Effector memory CD4-positive, alpha-beta T cell (primary cell): Measurements from ENCODE around the gene CCNT2.
A peak's percentile ranks its signal among the peaks of the same experiment; 100 is the strongest.

Experiments used
- DNase-seq, 3 donors: peaks; one replicate each; pipeline ENCODE4 v3.0.0-alpha.2; 2020
- H3K27ac ChIP-seq: 2 replicates; pipeline ENCODE4 v1.7.0; 2013; ENCODE audit warnings: mild to moderate bottlenecking, low read length, moderate library complexity; ENCODE audit not compliant: insufficient read depth, poor library complexity, severe bottlenecking
- H3K27me3 ChIP-seq: replicated peaks from 2 replicates; pipeline ENCODE4 v1.7.0; 2013; ENCODE audit warnings: mild to moderate bottlenecking, low read length; ENCODE audit not compliant: insufficient read depth, control insufficient read depth, poor library complexity, severe bottlenecking
- H3K36me3 ChIP-seq: 2 replicates; pipeline ENCODE4 v1.7.0; 2013; ENCODE audit warnings: mild to moderate bottlenecking, low read length, moderate library complexity; ENCODE audit not compliant: control insufficient read depth, insufficient read depth
- H3K4me1 ChIP-seq: 2 replicates; pipeline ENCODE4 v1.7.0; 2013; ENCODE audit warnings: low read length, mild to moderate bottlenecking; ENCODE audit not compliant: control insufficient read depth, insufficient read depth, poor library complexity, severe bottlenecking
- H3K4me3 ChIP-seq: 2 replicates; pipeline ENCODE4 v1.7.0; 2013; ENCODE audit warnings: low read length, low read depth, mild to moderate bottlenecking; ENCODE audit not compliant: insufficient read depth, poor library complexity, severe bottlenecking
- H3K9me3 ChIP-seq: 2 replicates; pipeline ENCODE4 v1.7.0; 2013; ENCODE audit warnings: mild to moderate bottlenecking, low read length, moderate library complexity; ENCODE audit not compliant: control insufficient read depth

Gene CCNT2

DNA sequence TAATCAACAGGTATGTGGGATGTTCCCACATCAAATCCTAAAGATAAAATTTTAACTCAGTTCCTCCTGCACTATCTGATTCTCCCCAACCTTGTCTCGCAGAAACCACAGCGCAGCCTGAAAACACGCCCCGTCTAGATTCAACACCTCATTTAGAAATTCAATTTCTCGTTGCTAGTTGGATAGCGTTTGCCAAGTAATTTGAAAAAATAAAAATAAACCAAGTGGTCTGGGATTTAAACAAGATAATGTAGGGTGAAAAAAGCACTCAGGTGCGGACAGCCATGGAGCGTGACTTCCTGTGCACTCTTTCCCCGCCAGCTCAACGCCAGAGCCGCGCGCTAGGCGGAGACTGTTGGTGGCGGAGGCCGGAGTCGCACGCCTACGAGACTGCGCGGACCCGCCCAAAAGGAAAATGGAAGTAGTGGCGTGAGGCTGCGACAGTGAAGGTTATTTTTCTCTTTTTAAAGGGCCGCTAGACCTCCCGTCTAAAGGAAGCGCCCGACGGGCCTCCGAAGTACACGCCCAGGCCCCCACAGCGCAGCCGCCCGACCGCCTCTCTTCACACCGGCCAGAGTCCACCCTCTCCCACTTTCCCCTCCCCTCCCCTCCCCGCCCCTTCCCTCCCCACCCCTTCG lies 615 bp upstream of the CCNT2 start:
- no peaks in the 10 kb centered on the region for H3K36me3 ChIP-seq
- H3K4me3 ChIP-seq: peak overlapping the region; percentile 58
- H3K27ac ChIP-seq: peak overlapping the region; percentile 96
- no peaks in the 10 kb centered on the region for H3K9me3 ChIP-seq
- peak in 2 of 3 donors; percentile 82 to 83 for DNase-seq
- H3K4me1 ChIP-seq: peaks cover 5% of the 10 kb centered on the region
- H3K27me3 ChIP-seq: no peaks in the 10 kb centered on the region

DNA sequence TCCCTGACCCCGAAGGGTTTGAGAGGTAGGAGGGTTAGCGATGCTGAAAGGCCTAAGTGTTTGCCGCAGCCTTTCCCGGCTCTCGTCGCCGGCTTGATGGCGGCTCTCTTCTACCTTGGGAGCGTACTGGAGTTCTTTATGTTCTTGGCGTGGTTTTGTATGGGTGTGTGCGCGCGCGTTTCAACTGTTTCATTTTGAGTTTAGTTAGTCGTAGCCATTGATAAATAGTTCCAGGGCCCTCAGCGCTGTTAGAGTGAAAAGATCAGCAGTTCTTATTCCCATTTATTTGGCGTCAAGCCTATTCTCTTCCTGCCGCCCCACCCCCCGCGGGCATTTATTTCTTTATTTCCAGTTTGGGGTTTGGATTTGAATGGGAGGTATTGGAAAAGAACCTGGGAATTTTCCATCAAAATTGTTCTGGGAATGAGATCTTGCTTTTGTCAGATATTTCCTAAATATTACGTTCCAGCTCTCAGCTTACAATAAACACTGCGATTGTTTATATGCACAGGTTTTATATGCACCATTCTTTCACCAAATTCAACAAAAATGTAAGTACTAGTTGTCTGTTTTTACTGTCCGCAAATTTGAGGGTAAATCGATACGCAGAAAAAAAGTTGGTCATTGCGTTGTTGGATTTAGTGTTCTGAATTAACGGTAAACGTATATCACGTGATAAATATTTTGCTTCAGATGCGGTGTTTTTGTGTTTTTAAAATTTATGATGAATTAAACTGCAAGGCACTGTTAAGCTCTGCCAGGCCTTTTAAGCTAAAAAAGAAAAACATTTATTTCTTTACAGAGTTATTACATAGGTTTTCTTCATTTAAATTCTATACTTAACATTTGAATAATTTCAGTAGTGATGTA lies 954 bp downstream of the CCNT2 start:
- Histone ChIP-seq H3K4me1 (peaks cover 16% of the 10 kb centered on the region), H3K4me3 (peak overlapping the region; percentile 100), H3K27me3 (no peaks in the 10 kb centered on the region), H3K9me3 (no peaks in the 10 kb centered on the region), H3K36me3 (no peaks in the 10 kb centered on the region), H3K27ac (peak overlapping the region; percentile 96)
- DNase-seq: peak; percentile 8 to 12 (median 12)

DNA sequence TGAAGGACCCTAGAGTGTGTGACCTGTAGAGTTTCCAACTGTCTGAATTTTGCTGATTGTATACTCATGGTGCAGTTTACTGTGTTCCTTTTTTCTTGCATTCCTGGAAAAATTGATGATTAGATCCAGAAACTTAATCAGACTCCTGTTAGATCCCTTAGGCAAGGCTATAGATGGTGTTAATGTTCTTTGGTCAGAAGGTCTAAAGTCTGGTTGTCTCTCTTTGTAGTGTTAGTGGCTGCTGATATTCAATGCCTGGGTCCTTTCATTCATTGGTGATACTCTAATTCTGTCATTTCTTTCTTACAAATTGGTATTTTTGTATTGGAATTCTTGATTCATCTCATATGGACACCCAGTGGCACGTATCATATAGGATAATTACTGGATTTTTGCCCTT lies 6.3 kb downstream of the CCNT2 start:
- H3K4me1 ChIP-seq: peaks cover 32% of the 10 kb centered on the region
- no peak overlapping the region for H3K4me3 ChIP-seq

DNA sequence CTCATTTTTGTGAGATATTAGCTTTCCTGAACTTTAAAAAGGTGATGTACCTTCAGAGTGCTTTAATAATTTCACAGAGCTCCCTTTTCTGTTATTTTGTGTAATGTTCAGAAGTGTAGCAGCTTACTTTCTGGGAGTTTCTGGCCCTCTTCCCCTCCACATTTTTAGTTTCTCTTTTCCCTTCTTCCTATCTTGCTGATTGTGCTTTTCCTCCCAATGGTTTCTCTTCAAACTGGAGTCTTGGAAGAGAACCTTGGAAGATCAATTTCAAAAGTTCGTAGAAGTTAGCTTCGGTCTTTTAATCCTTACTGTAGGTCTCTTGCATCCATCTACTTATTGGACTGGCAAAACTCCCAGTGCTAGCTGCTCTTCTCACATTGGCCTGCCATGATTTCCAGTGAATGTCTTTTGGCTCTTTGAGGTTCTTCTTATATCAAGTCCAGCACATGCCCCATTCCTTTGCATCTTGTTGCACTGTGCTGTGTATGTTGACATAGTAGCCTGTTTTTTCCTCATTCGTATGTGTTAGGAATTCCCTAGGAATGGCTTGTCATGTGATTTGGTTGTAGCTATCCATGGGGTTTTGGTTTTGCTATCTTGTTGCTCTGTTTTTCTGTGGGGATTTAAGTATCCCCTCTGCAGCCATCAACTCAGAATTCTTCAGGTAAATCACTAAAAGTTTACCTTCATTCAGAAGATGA lies 7.8 kb downstream of the CCNT2 start:
- DNase-seq: no peak
- H3K36me3 ChIP-seq: no peaks in the 10 kb centered on the region
- no peaks in the 10 kb centered on the region for H3K9me3 ChIP-seq
- H3K27me3 ChIP-seq: no peaks in the 10 kb centered on the region
- peaks cover 32% of the 10 kb centered on the region for H3K4me1 ChIP-seq
- H3K27ac ChIP-seq: no peak overlapping the region
- no peak overlapping the region for H3K4me3 ChIP-seq

More for the DNA sequence above, 6.3 kb downstream of the CCNT2 start:
- Histone ChIP-seq H3K27ac (no peak overlapping the region), H3K27me3 (no peaks in the 10 kb centered on the region), H3K9me3 (no peaks in the 10 kb centered on the region), H3K36me3 (no peaks in the 10 kb centered on the region)
- no peak for DNase-seq

DNA sequence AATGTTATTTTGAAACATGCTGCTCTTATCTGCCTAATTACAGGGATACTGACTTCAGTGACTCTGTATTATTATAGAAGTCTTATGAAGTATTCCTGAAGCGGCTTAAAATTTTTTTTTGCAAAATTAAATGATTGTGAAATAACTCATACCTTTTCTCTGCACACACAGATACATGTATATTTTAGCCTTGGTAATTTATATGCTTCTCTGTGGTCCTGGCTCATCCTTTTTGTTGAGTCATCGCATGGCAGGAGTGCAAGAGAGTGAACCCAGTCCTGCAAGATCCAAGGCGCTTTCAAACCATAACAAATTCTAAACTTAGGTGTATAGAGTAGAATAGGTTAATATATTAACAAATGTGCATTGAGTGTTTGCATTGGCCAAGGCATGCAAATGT lies 8.6 kb downstream of the CCNT2 start:
- no peak overlapping the region for H3K27ac ChIP-seq
- no peak for DNase-seq

DNA sequence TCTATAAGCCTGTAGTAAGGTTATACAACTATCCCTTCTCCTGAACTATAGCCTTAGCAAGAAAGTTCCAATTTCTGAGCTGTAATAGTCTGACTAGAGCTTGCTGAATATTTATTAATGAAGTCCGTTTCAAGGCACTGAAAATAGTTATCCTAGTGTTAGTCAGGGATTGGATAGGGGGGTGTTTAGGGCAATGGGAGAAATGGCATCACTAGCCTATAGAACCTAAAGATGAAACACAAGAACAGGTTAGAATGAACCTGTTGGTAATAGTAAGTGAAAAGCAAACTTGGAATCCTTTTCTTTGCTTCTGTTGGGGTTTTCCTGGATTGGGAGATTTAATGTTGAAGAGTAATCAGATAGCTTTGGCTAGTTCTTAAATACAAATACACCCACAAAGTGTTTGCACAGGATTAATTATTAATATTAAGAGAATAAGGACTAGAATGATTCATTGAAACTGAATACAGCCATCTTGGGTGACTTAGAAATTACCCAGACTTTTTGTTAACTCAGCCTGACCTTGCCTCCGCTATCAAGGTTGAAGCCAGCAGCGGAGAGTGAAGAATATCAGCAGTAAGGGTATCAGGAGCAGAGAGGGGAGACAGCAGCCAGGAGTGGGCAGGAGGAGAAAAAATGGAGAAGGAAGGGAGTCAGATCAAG lies 14.4 kb downstream of the CCNT2 start:
- Histone ChIP-seq H3K27me3 (no peaks in the 10 kb centered on the region), H3K4me1 (peaks cover 15% of the 10 kb centered on the region)
- no peak for DNase-seq

More for the DNA sequence above, 8.6 kb downstream of the CCNT2 start:
- no peaks in the 10 kb centered on the region for H3K9me3 ChIP-seq
- no peak overlapping the region for H3K4me3 ChIP-seq
- no peaks in the 10 kb centered on the region for H3K27me3 ChIP-seq
- H3K4me1 ChIP-seq: peaks cover 33% of the 10 kb centered on the region
- H3K36me3 ChIP-seq: no peaks in the 10 kb centered on the region

DNA sequence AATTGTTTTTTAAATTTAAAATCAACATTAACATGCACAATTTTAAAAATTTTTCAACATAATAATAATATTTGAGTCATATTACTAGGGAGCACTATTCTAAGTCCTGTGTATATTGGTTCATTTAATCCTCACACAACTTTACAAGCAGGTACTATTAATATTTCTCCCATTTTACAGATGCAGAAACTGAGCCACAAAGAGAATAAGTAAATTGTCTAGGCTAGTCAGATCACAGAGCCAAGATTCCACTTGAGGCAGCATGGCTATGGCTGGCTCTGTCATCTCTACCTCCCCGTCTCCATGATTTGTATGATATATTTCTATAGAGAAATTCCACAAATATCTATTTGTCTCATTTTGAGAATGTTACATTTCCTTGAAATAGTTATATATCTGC lies 15.1 kb downstream of the CCNT2 start:
- peaks cover 15% of the 10 kb centered on the region for H3K4me1 ChIP-seq

More for the DNA sequence above, 14.4 kb downstream of the CCNT2 start:
- Histone ChIP-seq H3K9me3 (no peaks in the 10 kb centered on the region), H3K27ac (no peak overlapping the region), H3K4me3 (no peak overlapping the region), H3K36me3 (peaks cover 9% of the 10 kb centered on the region)

DNA sequence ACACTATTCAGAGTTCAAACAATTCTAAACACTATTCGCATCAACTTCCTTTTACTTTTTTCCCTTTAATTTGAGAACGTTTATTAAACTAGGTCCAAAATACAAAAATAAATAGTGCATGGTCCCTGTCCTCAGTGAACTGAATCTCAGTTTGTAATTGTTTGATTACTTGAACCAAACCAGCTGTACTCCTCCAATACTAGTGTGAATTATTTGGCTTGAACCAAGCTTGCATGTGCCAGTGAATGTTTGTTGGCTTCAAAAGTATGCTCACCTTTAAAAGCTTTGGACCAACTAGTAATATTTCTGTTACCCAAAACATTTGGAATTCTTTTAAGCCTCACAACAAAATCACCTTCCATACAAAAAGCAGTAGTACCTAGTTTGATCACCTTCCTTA lies 15.5 kb downstream of the CCNT2 start:
- Histone ChIP-seq H3K4me1 (peaks cover 15% of the 10 kb centered on the region), H3K9me3 (no peaks in the 10 kb centered on the region), H3K4me3 (no peak overlapping the region), H3K36me3 (peaks cover 20% of the 10 kb centered on the region), H3K27ac (no peak overlapping the region), H3K27me3 (no peaks in the 10 kb centered on the region)
- DNase-seq: no peak

More for the DNA sequence above, 15.1 kb downstream of the CCNT2 start:
- no peak overlapping the region for H3K27ac ChIP-seq
- no peak for DNase-seq
- no peaks in the 10 kb centered on the region for H3K27me3 ChIP-seq
- no peak overlapping the region for H3K4me3 ChIP-seq
- no peaks in the 10 kb centered on the region for H3K9me3 ChIP-seq
- H3K36me3 ChIP-seq: peaks cover 16% of the 10 kb centered on the region

DNA sequence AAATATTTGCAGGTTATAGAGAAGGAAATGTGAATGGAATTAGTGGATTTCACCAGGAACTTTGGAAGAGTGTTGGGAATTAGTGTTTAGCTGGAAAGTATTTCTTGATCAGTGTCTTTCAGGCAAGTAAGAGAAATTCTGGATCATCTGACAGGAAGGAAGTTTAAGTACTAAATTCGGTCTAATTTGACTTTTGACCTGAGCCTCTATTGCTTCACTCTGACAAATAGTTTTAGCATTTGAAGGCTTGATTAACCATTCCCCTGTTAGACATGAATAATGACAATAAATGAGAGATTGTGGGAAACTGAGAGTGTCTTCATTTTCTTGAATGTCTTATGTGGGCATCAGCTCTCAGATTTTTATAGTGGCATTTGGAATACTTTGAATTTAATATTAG lies 16.0 kb downstream of the CCNT2 start:
- peaks cover 21% of the 10 kb centered on the region for H3K36me3 ChIP-seq

More for the DNA sequence above, 16.0 kb downstream of the CCNT2 start:
- Histone ChIP-seq H3K4me3 (no peak overlapping the region), H3K27me3 (no peaks in the 10 kb centered on the region), H3K27ac (no peak overlapping the region), H3K9me3 (no peaks in the 10 kb centered on the region), H3K4me1 (peaks cover 15% of the 10 kb centered on the region)
- DNase-seq: no peak
